Peyer's patch (tissue), 4 donors: Measurements from ENCODE around the gene JPH4.

Source experiments
- CTCF ChIP-seq, 6 experiments: fragments of 450-650 bp in 4 of 6; fragments of 200-600 bp in 2 of 6; sonication (generic) in 1 of 6; IDR thresholded peaks; one replicate each; pipeline ENCODE4 v1.5.1; 2017 to 2019; ENCODE audit warnings: antibody characterized with exemption in 6 of 6, mild to moderate bottlenecking in 3 of 6, moderate library complexity in 1 of 6
- POLR2A ChIP-seq, 2 donors: fragments of 450-650 bp; IDR thresholded peaks; one replicate each; pipeline ENCODE4 v1.5.1; 2017; ENCODE audit warnings: antibody characterized with exemption in 2 of 2, mild to moderate bottlenecking in 2 of 2, moderate library complexity in 2 of 2

- no peak for TF ChIP-seq CTCF (IDR thresholded peaks at IDR 0.05)
- TF ChIP-seq POLR2A (IDR thresholded peaks at IDR 0.05): no peak
These were observed 17.3 kb downstream of the JPH4 start for GRCh38 chr14:23561259-23561658.
